ENCODE results near the gene CNOT4.

Gene CNOT4

DNA sequence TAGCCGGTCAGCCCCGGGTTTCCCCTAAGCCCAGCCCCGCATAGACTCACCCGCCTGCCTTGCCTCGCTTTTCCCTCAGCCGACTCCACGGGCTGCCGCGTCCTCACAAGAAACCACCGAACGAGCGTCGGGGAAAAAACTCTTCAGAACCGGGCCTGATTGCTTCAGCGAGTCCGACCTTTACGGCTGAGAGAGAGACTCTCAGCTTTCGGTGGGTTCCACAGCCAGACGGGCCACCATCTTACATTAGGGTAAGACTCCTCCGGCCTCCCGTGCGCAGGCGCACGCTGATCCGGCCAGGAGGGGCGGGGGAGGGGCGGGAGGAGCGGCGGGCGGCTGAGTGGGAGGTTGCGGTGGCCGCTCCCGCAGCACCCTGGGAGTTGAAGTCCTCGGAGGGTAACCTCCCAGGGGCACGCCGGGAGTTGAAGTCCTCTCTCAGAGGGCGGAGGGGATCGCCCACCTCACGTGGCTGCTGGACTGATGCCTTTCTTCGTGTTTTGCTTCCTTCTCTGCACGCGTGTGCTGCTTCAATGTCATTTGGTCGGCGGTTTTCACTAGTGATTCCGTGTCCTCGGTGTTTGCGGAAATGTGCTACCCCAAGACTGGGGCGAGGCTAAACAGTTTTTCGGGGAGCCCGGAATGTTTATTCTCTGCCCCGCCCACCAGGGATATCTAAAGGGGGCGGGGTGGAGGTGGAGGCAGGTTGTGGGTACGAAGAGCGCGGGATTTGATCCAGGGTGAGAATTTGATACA, at the start of gene CNOT4:
Gene CNOT4, minus strand, starts transcription at position 264 of the 753 bp plus-strand sequence. CDS start 71,771 bp downstream, outside the sequence.
- TF ChIP-seq, protein P1, sequence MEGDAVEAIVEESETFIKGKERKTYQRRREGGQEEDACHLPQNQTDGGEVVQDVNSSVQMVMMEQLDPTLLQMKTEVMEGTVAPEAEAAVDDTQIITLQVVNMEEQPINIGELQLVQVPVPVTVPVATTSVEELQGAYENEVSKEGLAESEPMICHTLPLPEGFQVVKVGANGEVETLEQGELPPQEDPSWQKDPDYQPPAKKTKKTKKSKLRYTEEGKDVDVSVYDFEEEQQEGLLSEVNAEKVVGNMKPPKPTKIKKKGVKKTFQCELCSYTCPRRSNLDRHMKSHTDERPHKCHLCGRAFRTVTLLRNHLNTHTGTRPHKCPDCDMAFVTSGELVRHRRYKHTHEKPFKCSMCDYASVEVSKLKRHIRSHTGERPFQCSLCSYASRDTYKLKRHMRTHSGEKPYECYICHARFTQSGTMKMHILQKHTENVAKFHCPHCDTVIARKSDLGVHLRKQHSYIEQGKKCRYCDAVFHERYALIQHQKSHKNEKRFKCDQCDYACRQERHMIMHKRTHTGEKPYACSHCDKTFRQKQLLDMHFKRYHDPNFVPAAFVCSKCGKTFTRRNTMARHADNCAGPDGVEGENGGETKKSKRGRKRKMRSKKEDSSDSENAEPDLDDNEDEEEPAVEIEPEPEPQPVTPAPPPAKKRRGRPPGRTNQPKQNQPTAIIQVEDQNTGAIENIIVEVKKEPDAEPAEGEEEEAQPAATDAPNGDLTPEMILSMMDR (IDR thresholded peaks at IDR 0.05; ENCODE audit: low read depth, low read length), result no peak
- TF ChIP-seq MAX (IDR thresholded peaks at IDR 0.05; ENCODE audit: low read depth, low read length) (peak; percentile 95), MYC (IDR thresholded peaks at IDR 0.05; ENCODE audit: low read depth, low read length) (peak; percentile 89), POLR2A (IDR thresholded peaks at IDR 0.05; ENCODE audit: extremely low read depth, insufficient read length) (peak; percentile 83)
- peak; percentile 99 for DNase-seq (ENCODE audit: low read depth)
- H3K4me3 ChIP-seq (ENCODE audit: low read depth, low read length), result peak within 1 kb of the TSS; percentile 91

DNA sequence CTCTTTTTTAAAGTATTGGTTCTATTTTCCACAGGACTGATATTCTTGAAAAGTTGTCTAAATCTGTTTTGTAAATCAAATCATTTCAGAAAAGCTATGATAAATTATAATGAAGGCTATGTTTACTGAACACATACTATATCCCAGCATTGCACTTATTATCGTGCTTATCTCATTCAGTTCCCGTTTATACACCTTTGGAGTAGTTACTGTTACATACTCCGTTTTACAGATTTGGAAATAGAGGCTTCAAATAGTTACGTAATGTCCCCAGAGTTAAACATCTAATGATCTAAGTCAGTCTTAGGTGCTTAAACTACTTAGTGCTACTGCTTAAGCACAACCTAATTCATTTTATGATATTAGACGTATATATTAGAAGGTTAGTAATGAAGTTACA, 49.0 kb upstream of the CNOT4 start:
- no peak for TF ChIP-seq POLR2A (IDR thresholded peaks at IDR 0.05; ENCODE audit: extremely low read depth, insufficient read length)
- peak overlapping the region; percentile 90 for H3K4me3 ChIP-seq (ENCODE audit: low read depth, low read length)
- no peak for DNase-seq (ENCODE audit: low read depth)

DNA sequence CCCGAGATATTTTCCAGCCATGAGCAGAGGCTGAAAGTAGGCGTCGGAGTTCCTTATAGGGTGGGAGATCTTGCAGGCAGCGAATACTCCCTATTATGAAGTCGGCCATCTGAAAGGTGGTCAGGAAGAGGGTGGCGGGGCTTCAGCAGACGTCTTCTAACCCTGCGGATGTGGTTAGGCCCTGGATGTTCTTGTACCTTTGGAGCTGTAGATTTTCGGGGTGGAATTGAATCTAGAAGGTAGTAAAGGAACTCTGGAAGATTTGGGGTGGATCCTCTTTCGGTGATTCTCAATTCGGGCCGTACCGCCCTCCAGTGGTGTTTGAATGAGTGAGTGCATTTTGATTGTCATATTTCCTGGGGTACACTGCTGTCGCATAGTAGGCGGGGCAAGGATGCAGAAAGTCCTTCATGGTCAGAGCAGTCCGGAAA, 48.5 kb upstream of the CNOT4 start:
- TF ChIP-seq MAX (IDR thresholded peaks at IDR 0.05; ENCODE audit: low read depth, low read length) (peak; percentile 40; the same call in 1 of the 2 replicates), POLR2A (IDR thresholded peaks at IDR 0.05; ENCODE audit: extremely low read depth, insufficient read length) (no peak)
- TF ChIP-seq, protein P1 (IDR thresholded peaks at IDR 0.05; ENCODE audit: low read depth, low read length), result peak; percentile 79
- H3K4me3 ChIP-seq (ENCODE audit: low read depth, low read length), result peak overlapping the region; percentile 90
- peak; percentile 92 for DNase-seq (ENCODE audit: low read depth)

DNA sequence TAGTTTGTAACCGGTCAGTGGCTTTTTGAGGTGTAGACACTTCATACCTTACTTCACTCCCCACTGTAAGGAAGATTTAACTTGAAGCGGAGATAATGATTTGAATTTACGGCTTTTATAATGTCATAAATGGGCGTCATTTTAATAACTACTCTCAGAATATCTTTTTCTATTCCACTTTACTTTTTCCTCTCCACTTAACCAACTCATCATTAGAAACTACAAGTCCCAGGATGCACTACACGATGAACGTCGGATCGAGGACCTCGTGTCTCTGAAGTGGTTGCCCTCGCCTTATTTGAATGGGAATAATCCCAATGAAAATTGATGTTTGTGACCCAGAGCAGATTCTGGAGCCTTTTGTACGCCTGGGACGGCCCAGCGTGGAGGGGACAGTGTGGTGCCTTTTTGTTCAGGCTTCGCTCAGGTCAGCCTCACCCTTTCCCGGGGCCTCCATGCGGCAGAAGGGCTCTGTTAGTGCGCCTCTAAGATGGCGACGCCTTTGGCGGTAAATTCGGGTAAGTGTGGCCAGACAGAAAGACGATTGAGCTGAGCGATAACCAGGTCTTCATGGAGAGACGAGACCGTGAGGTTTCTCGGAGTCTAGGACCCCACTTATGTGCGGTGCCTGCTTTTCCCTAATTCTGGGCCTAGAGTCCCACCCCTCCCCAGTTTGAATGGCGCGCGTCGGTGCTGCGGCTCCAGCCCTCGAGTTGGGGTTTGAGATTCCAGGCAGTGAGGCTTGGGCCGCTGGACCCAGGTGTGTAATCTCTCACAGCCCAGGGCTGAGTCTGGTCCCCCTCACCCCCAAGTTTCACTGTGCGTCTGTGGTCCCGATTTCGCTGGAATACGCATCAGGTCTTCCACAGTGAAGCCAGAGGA, 47.8 kb upstream of the CNOT4 start, which contains the start of gene NUP205:
Gene NUP205, plus strand, starts transcription at position 463 of the 882 bp plus-strand sequence. Its CDS starts 28 bp downstream, at position 491.
- H3K4me3 ChIP-seq (ENCODE audit: low read depth, low read length), result peak within 1 kb of the TSS; percentile 90
- DNase-seq (ENCODE audit: low read depth), result peak; percentile 88
- TF ChIP-seq, protein P1 (IDR thresholded peaks at IDR 0.05; ENCODE audit: low read depth, low read length), result no peak
- TF ChIP-seq MAX (IDR thresholded peaks at IDR 0.05; ENCODE audit: low read depth, low read length), result peak; percentile 89
- peak; percentile 92 for TF ChIP-seq POLR2A (IDR thresholded peaks at IDR 0.05; ENCODE audit: extremely low read depth, insufficient read length)
- TF ChIP-seq MYC (IDR thresholded peaks at IDR 0.05; ENCODE audit: low read depth, low read length), result peak; percentile 95

GRCh38 chr7:135553346-135553745, 43.4 kb upstream of the CNOT4 start:
- DNase-seq (ENCODE audit: low read depth), result peak; percentile 53
- no peak for TF ChIP-seq MAX (IDR thresholded peaks at IDR 0.05; ENCODE audit: low read depth, low read length)
- no peak for TF ChIP-seq POLR2A (IDR thresholded peaks at IDR 0.05; ENCODE audit: extremely low read depth, insufficient read length)
- H3K4me3 ChIP-seq (ENCODE audit: low read depth, low read length), result no peak overlapping the region

DNA sequence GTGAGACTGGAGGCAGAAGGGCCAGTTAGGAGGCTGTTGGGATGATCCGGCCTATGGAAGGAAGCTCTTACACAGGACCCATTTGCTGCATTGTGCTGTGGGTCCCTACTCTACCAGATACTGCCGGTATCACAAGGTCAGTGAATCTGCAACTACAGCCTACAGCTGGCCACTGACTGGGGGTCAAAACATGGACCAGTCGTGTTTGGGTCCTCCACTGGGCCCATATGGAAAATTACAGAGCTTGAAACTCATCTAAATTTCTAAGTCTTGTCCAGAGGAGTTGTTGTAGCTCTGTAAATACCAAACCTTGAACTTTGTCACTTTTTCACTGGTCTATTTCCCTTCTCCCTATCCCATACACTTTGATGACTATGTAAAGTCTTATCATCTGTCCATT, 42.2 kb upstream of the CNOT4 start:
- TF ChIP-seq MAX (IDR thresholded peaks at IDR 0.05; ENCODE audit: low read depth, low read length) (no peak), POLR2A (IDR thresholded peaks at IDR 0.05; ENCODE audit: extremely low read depth, insufficient read length) (no peak), MYC (IDR thresholded peaks at IDR 0.05; ENCODE audit: low read depth, low read length) (no peak)
- TF ChIP-seq, protein P1 (IDR thresholded peaks at IDR 0.05; ENCODE audit: low read depth, low read length), result no peak
- DNase-seq (ENCODE audit: low read depth), result no peak
- no peak overlapping the region for H3K4me3 ChIP-seq (ENCODE audit: low read depth, low read length)
